Heart left ventricle (tissue), 13 donors: ENCODE data around the gene ADAMTS12.

Experiments
- POLR2A ChIP-seq, 2 donors: fragments of 450-650 bp; IDR thresholded peaks; one replicate each; pipeline ENCODE4 v1.6.1; 2017; ENCODE audit warnings: antibody characterized with exemption in 2 of 2, mild to moderate bottlenecking in 2 of 2, moderate library complexity in 2 of 2
- TF ChIP-seq, protein P1 (sequence below), 12 donors: fragments of 200-600 bp; sonication (generic) in 4 of 12; IDR thresholded peaks; one replicate each; pipeline versions ENCODE4 v1.5.0 to v1.8.0; 2018 to 2022; ENCODE audit warnings: antibody characterized with exemption in 12 of 12, mild to moderate bottlenecking in 5 of 12
- donor health status: ischemic (EF 13 %, LVEDD 7.1; RV severe dilation, severe dysfunction).
- donor health status: DM: no; HTN: yes; CAD: no.
- donor health status: DM: no; HTN: no; CAD: no.
- donor health status: ischemic (EF 25% LVEDD 6.9; RV normal size, moderate dysfunction).
- donor health status: ischemic (EF 25% LVEDD 5.7; RV mildly dilated, moderate dysfunction).
- donor health status: ischemic (EF 35%, LVEDD 5.7; RV mildly dilated, moderate dysfunction).
- donor health status: nonischemic (EF 11% LVEDD 7.7; RV severe dilation, severe dysfunction).
- donor health status: DM: yes; HTN: yes; CAD: no.
- donor health status: PGD.
- donor health status: ischemic (EF 29% LVEDD 5.4; RV normal size, mild dysfunction).
- donor health status: nonischemic (EF 23%, LVEDD 6.1; RV moderate dilation, normal function).

DNA sequence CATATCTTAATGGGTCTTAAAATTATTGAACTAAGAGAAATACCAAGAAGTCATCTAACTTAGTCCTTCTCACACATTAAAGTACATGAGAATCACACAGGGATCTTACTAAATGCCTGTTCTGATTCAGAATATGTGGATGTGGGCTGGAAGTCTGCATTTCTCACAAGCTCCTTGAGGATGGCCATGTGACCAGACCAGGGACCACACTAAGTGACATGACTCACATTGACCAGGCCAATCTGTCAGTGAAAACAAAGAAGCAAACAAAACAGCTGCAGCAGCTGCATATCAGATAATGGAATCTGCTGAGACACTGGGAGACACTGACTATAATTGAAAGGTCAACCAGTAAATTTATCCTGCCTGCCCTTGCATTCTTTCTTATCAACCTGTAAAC is 110.5 kb downstream of the ADAMTS12 start:
- TF ChIP-seq, protein P1, sequence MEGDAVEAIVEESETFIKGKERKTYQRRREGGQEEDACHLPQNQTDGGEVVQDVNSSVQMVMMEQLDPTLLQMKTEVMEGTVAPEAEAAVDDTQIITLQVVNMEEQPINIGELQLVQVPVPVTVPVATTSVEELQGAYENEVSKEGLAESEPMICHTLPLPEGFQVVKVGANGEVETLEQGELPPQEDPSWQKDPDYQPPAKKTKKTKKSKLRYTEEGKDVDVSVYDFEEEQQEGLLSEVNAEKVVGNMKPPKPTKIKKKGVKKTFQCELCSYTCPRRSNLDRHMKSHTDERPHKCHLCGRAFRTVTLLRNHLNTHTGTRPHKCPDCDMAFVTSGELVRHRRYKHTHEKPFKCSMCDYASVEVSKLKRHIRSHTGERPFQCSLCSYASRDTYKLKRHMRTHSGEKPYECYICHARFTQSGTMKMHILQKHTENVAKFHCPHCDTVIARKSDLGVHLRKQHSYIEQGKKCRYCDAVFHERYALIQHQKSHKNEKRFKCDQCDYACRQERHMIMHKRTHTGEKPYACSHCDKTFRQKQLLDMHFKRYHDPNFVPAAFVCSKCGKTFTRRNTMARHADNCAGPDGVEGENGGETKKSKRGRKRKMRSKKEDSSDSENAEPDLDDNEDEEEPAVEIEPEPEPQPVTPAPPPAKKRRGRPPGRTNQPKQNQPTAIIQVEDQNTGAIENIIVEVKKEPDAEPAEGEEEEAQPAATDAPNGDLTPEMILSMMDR (IDR thresholded peaks at IDR 0.05) = no peak
- no peak for TF ChIP-seq POLR2A (IDR thresholded peaks at IDR 0.05)
